ENCODE results near the gene ADSS1. TPM values are rescaled to one million over a fixed set of nuclear protein-coding genes. Genes with fewer than 3 reads are reported as not detected.

ADSS1 gene
- total and polyA plus RNA-seq, 4 donors: 5.3 to 9.3 (median 7.1) TPM

DNA sequence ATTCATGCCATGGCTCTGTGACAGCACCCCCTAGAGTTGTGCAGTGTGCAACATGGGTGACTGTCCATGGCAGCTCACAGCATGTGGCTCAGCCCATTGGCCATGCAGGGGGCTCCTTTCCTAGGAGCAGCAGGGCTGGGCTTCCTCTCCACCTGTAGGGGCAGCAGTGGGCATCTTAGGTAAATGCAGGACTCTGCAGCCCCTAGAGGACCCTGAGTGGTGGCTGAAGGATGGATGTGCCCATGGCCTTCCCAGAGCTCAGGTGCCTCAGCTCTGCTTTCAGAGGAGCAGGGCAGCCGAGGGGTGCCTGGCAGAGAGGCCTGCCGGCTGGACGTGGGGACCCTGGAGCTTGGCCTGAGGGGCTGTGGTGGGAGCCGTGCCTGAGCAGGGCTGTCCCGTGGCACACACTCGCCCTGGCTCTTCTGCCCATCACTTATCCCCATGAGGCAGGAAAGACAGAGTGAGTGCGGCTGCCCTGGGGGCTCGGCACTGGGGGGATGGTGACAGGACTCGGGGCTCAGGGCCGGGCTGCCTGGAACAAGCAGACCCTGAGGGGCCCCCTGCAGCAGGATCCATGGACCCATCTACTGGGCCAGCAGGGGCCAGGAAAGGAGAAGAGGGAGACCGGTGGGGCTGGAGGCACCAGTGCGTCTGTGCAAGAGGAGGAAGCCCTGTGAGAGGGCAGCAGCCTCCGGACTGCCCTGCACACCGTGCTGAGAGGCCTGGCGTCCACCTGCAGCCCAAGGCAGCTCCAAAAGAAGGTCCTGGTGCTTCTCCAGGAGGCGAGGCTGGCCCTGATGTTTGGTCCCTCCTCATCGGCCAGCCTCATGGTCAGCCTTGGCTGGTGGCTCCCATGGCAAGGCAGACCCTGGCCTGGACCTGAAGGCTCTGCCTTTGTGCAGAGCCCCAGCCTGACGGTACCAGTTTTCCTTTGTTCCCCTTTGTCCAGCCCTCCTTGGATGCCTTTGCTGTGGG is 7.6 kb downstream of the ADSS1 start:
- H3K27me3 ChIP-seq (ENCODE audit: control insufficient read depth in 3 of 3, insufficient read depth in 3 of 3, low read length in 2 of 3): no peaks in the 10 kb centered on the region
- H3K4me1 ChIP-seq (ENCODE audit: control insufficient read depth in 5 of 5, insufficient read depth in 5 of 5, low read length in 5 of 5): peaks cover 0 to 16% (median 8%) of the 10 kb centered on the region in 5 donors
- H3K9me3 ChIP-seq (ENCODE audit: control insufficient read depth in 4 of 4, insufficient read depth in 3 of 4, low read length in 3 of 4): no peaks in the 10 kb centered on the region
- DNase-seq (no peak), ATAC-seq (ENCODE audit: insufficient read depth, low FRiP score) (no peak)
- no peak overlapping the region for H3K4me3 ChIP-seq
- WGBS, 2 donors: 94 to 97% methylated on average over 18 of the region's 18 CpGs
- H3K9ac ChIP-seq (ENCODE audit: insufficient read depth in 1 of 2, low read length in 2 of 2): no peak overlapping the region
- TF ChIP-seq, protein P1, sequence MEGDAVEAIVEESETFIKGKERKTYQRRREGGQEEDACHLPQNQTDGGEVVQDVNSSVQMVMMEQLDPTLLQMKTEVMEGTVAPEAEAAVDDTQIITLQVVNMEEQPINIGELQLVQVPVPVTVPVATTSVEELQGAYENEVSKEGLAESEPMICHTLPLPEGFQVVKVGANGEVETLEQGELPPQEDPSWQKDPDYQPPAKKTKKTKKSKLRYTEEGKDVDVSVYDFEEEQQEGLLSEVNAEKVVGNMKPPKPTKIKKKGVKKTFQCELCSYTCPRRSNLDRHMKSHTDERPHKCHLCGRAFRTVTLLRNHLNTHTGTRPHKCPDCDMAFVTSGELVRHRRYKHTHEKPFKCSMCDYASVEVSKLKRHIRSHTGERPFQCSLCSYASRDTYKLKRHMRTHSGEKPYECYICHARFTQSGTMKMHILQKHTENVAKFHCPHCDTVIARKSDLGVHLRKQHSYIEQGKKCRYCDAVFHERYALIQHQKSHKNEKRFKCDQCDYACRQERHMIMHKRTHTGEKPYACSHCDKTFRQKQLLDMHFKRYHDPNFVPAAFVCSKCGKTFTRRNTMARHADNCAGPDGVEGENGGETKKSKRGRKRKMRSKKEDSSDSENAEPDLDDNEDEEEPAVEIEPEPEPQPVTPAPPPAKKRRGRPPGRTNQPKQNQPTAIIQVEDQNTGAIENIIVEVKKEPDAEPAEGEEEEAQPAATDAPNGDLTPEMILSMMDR (IDR thresholded peaks at IDR 0.05; ENCODE audit: control extremely low read depth, extremely low read depth): no peak
- no peaks in the 10 kb centered on the region for H3K36me3 ChIP-seq (ENCODE audit: control insufficient read depth in 4 of 4, insufficient read depth in 4 of 4, low read length in 4 of 4)
- H3K27ac ChIP-seq (ENCODE audit: low read depth in 1 of 2, low read length in 1 of 2): peak overlapping the region in 1 of 2 donors; percentile 95

DNA sequence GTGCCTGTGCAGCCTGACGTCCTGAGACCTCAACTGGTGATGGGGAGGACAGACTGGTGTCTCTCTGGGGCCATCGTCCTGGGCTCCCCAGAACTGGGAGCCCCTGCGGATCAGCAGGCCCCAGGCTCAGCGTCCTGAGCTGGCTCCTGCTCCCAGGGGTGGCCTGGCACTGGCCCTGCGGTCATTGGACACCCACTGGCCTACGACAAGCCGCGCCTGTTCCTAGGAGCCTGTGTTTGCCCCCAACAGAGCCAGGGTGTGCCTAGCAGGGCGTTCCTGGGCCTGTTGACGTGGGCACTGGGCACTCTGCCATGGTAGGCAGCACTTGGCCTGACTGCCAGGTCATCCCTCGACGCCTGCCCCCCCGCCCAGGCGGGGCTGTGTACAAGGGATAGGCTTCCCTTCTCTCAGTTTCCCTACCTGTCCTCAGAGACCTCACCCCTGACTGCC is 8.4 kb downstream of the ADSS1 start:
- Histone ChIP-seq H3K27ac (ENCODE audit: low read depth in 1 of 2, low read length in 1 of 2) (peak overlapping the region in 1 of 2 donors; percentile 95), H3K27me3 (ENCODE audit: control insufficient read depth in 3 of 3, insufficient read depth in 3 of 3, low read length in 2 of 3) (no peaks in the 10 kb centered on the region), H3K36me3 (ENCODE audit: control insufficient read depth in 4 of 4, insufficient read depth in 4 of 4, low read length in 4 of 4) (no peaks in the 10 kb centered on the region), H3K4me1 (ENCODE audit: control insufficient read depth in 5 of 5, insufficient read depth in 5 of 5, low read length in 5 of 5) (peaks cover 0 to 19% (median 8%) of the 10 kb centered on the region in 5 donors), H3K9ac (ENCODE audit: insufficient read depth in 1 of 2, low read length in 2 of 2) (no peak overlapping the region), H3K4me3 (no peak overlapping the region), H3K9me3 (ENCODE audit: control insufficient read depth in 4 of 4, insufficient read depth in 3 of 4, low read length in 3 of 4) (no peaks in the 10 kb centered on the region)
- no peak for ATAC-seq (ENCODE audit: insufficient read depth, low FRiP score)
- TF ChIP-seq, protein P1 (IDR thresholded peaks at IDR 0.05; ENCODE audit: control extremely low read depth, extremely low read depth): no peak
- WGBS, 2 donors: 64 to 86% methylated on average over 14 of the region's 14 CpGs
- no peak for DNase-seq

DNA sequence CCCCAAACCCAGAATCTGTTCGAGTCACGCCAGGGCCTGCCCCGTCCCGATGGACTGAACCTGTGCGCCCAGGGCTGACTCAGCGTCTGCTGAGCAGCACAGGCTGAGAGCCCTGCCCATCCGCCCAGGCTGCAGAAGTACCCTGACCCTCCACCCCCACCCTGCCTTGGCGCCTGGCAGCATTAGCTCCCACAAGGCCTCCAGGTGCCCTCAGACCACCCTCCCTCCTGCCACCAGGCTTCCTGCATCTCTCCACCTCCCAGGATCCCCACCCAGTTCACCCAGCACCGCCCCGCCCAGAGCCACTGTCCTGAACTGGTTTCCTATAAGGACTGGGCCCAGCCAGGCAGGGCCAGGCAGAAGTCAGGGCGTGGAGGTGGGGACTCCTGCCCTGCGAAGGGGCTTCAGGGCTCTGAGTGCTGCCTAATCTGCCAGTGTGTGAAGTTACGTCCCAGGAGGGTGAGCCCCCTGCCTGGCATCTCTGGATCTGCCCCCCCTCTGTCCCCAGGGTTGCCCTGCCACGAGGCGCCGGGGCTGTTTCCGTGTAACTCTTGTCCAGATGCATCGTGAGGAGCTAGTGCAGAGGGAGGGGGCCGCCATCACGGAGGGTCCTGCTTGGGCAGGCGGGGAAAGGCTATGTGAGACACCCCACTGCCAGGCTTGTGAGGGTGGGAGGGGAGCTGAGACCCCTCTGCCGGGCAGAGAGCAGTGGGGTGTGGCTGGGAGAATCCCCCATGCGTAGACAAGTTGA is 9.1 kb downstream of the ADSS1 start:
- Histone ChIP-seq H3K9me3 (ENCODE audit: control insufficient read depth in 4 of 4, insufficient read depth in 3 of 4, low read length in 3 of 4) (no peaks in the 10 kb centered on the region), H3K36me3 (ENCODE audit: control insufficient read depth in 4 of 4, insufficient read depth in 4 of 4, low read length in 4 of 4) (no peaks in the 10 kb centered on the region), H3K9ac (ENCODE audit: insufficient read depth in 1 of 2, low read length in 2 of 2) (no peak overlapping the region), H3K27ac (ENCODE audit: low read depth in 1 of 2, low read length in 1 of 2) (peak overlapping the region in 1 of 2 donors; percentile 95), H3K27me3 (ENCODE audit: control insufficient read depth in 3 of 3, insufficient read depth in 3 of 3, low read length in 2 of 3) (no peaks in the 10 kb centered on the region), H3K4me3 (no peak overlapping the region), H3K4me1 (ENCODE audit: control insufficient read depth in 5 of 5, insufficient read depth in 5 of 5, low read length in 5 of 5) (peaks cover 0 to 19% (median 8%) of the 10 kb centered on the region in 5 donors)
- DNase-seq (no peak), ATAC-seq (ENCODE audit: insufficient read depth, low FRiP score) (no peak)
- TF ChIP-seq, protein P1 (IDR thresholded peaks at IDR 0.05; ENCODE audit: control extremely low read depth, extremely low read depth): no peak
- 92% methylated on average over 23 of the region's 23 CpGs for WGBS, 2 donors

All from lung (tissue), 12 donors.